Measurements from ENCODE around the gene MAEA.

The MAEA gene

GRCh38 chr4:1369091-1369450 lies 79.4 kb downstream of the MAEA start:
- H4K20me1 ChIP-seq (ENCODE audit: insufficient read depth, low read length, poor library complexity, severe bottlenecking): no peaks in the 10 kb centered on the region
- H3K27me3 ChIP-seq (ENCODE audit: insufficient read depth, low read length, poor library complexity, severe bottlenecking): no peaks in the 10 kb centered on the region
- TF ChIP-seq, protein P1, sequence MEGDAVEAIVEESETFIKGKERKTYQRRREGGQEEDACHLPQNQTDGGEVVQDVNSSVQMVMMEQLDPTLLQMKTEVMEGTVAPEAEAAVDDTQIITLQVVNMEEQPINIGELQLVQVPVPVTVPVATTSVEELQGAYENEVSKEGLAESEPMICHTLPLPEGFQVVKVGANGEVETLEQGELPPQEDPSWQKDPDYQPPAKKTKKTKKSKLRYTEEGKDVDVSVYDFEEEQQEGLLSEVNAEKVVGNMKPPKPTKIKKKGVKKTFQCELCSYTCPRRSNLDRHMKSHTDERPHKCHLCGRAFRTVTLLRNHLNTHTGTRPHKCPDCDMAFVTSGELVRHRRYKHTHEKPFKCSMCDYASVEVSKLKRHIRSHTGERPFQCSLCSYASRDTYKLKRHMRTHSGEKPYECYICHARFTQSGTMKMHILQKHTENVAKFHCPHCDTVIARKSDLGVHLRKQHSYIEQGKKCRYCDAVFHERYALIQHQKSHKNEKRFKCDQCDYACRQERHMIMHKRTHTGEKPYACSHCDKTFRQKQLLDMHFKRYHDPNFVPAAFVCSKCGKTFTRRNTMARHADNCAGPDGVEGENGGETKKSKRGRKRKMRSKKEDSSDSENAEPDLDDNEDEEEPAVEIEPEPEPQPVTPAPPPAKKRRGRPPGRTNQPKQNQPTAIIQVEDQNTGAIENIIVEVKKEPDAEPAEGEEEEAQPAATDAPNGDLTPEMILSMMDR (conservative IDR thresholded peaks at IDR 0.05; ENCODE audit: low read length): no peak
- no peaks in the 10 kb centered on the region for H3K4me1 ChIP-seq (ENCODE audit: insufficient read depth, low read length, poor library complexity, severe bottlenecking)
- H3K9me3 ChIP-seq (ENCODE audit: insufficient read depth, low read depth, low read length): no peaks in the 10 kb centered on the region
- no peaks in the 10 kb centered on the region for H3K9me2 ChIP-seq (replicated peaks; ENCODE audit: low read depth, low read length)
- H3K79me2 ChIP-seq (ENCODE audit: insufficient read depth, low read length): no peaks in the 10 kb centered on the region
- no peak overlapping the region for H3K4me2 ChIP-seq (ENCODE audit: low read depth, low read length, poor library complexity, severe bottlenecking)
- no peaks in the 10 kb centered on the region for H3K36me3 ChIP-seq (ENCODE audit: insufficient read depth, low read length)
- H2AFZ ChIP-seq (ENCODE audit: low read length): no peak overlapping the region
- H3K4me3 ChIP-seq (ENCODE audit: low read length, poor library complexity, severe bottlenecking): no peak overlapping the region
- H3K9ac ChIP-seq (ENCODE audit: low read depth, low read length, poor library complexity, severe bottlenecking): no peak overlapping the region
- H3F3A ChIP-seq (ENCODE audit: low read depth): no peaks in the 10 kb centered on the region

DNA sequence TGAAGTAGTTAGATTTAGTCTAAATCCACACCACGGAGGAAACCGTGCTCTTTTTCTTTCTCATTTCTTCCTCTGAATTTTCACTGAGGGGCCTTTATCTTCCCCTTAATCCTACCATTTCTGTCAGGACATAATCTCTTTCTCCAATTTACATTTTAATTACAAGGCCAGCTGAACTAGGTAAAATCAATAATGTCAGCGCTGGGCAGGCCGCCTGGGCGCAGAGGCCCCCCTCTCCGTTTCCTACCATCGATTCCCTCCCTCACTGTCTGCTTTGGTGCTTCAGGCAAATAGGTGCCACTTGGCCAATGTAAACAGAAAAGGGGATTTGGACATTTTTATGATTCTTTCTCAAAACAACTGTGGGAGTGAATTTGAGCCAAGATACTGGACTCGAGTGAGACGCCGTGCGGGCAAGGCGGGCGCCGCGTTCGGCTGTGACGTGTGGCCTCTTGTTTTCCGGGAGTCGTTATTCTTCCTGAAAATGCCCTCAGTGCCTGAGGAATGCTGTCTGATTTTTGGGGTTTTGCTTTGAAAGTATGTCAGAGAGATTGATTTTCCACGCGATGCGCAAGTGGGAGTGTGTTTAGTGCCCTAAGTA lies 79.9 kb downstream of the MAEA start:
- no peaks in the 10 kb centered on the region for H3K27me3 ChIP-seq (ENCODE audit: insufficient read depth, low read length, poor library complexity, severe bottlenecking)
- no peak overlapping the region for H2AFZ ChIP-seq (ENCODE audit: low read length)
- no peaks in the 10 kb centered on the region for H3K79me2 ChIP-seq (ENCODE audit: insufficient read depth, low read length)
- H3K9ac ChIP-seq (ENCODE audit: low read depth, low read length, poor library complexity, severe bottlenecking): no peak overlapping the region
- H3K4me3 ChIP-seq (ENCODE audit: low read length, poor library complexity, severe bottlenecking): no peak overlapping the region
- H3K9me3 ChIP-seq (ENCODE audit: insufficient read depth, low read depth, low read length): no peaks in the 10 kb centered on the region
- no peaks in the 10 kb centered on the region for H3K4me1 ChIP-seq (ENCODE audit: insufficient read depth, low read length, poor library complexity, severe bottlenecking)
- H3K36me3 ChIP-seq (ENCODE audit: insufficient read depth, low read length): no peaks in the 10 kb centered on the region
- TF ChIP-seq, protein P1 (conservative IDR thresholded peaks at IDR 0.05; ENCODE audit: low read length): no peak
- no peak for TF ChIP-seq EZH2phosphoT487 (IDR thresholded peaks at IDR 0.05; ENCODE audit: borderline replicate concordance)
- no peaks in the 10 kb centered on the region for H3K9me2 ChIP-seq (replicated peaks; ENCODE audit: low read depth, low read length)
- no peaks in the 10 kb centered on the region for H4K20me1 ChIP-seq (ENCODE audit: insufficient read depth, low read length, poor library complexity, severe bottlenecking)
- H3K4me2 ChIP-seq (ENCODE audit: low read depth, low read length, poor library complexity, severe bottlenecking): no peak overlapping the region
- H3F3A ChIP-seq (ENCODE audit: low read depth): no peaks in the 10 kb centered on the region

GRCh38 chr4:1370321-1371124 lies 80.8 kb downstream of the MAEA start:
- no peak overlapping the region for H2AFZ ChIP-seq (ENCODE audit: low read length)
- TF ChIP-seq, protein P1 (conservative IDR thresholded peaks at IDR 0.05; ENCODE audit: low read length): no peak
- TF ChIP-seq EZH2phosphoT487 (IDR thresholded peaks at IDR 0.05; ENCODE audit: borderline replicate concordance): no peak
- H3K4me2 ChIP-seq (ENCODE audit: low read depth, low read length, poor library complexity, severe bottlenecking): no peak overlapping the region
- H3K4me1 ChIP-seq (ENCODE audit: insufficient read depth, low read length, poor library complexity, severe bottlenecking): no peaks in the 10 kb centered on the region
- H3K36me3 ChIP-seq (ENCODE audit: insufficient read depth, low read length): no peaks in the 10 kb centered on the region; the same call in 1 of the 2 replicates
- no peaks in the 10 kb centered on the region for H3F3A ChIP-seq (ENCODE audit: low read depth)
- no peaks in the 10 kb centered on the region for H3K9me3 ChIP-seq (ENCODE audit: insufficient read depth, low read depth, low read length)
- H3K79me2 ChIP-seq (ENCODE audit: insufficient read depth, low read length): no peaks in the 10 kb centered on the region
- H3K9me2 ChIP-seq (replicated peaks; ENCODE audit: low read depth, low read length): no peaks in the 10 kb centered on the region
- no peaks in the 10 kb centered on the region for H4K20me1 ChIP-seq (ENCODE audit: insufficient read depth, low read length, poor library complexity, severe bottlenecking)
- no peak overlapping the region for H3K9ac ChIP-seq (ENCODE audit: low read depth, low read length, poor library complexity, severe bottlenecking)
- no peak overlapping the region for H3K4me3 ChIP-seq (ENCODE audit: low read length, poor library complexity, severe bottlenecking)
- no peaks in the 10 kb centered on the region for H3K27me3 ChIP-seq (ENCODE audit: insufficient read depth, low read length, poor library complexity, severe bottlenecking)

Data from Loucy (cell line).